Measurements from ENCODE around the gene DIS3. TPM values are rescaled to one million over a fixed set of nuclear protein-coding genes. Genes with fewer than 3 reads are reported as not detected.
"Not testable (repeated sequence)": the region's sequence is repeated elsewhere in the genome, so short reads cannot be mapped to it uniquely, and the experiment has no call there.

The DIS3 gene
- total RNA-seq, 1 experiment from 2014 or later, result 37.6 TPM

- Mint-ChIP-seq H3K27ac (ENCODE audit: unreplicated experiment) (no peak overlapping the region), H3K36me3 (ENCODE audit: insufficient read depth, unreplicated experiment) (peaks cover 12% of the 10 kb centered on the region), H3K4me3 (ENCODE audit: unreplicated experiment) (no peak overlapping the region), H3K27me3 (ENCODE audit: insufficient read depth, unreplicated experiment) (no peaks in the 10 kb centered on the region), H3K4me1 (ENCODE audit: low read depth, unreplicated experiment) (no peaks in the 10 kb centered on the region), H3K9me3 (ENCODE audit: unreplicated experiment) (no peaks in the 10 kb centered on the region)
- ChIA-PET POLR2A (no interaction called here), CTCF (no interaction called here)
- no TSS peak for BruUV-seq (replicated peaks)
- intact Hi-C loops (cut with micrococcal nuclease; ENCODE audit: unreplicated experiment), result no loop called here
- TF ChIP-seq, protein P1, sequence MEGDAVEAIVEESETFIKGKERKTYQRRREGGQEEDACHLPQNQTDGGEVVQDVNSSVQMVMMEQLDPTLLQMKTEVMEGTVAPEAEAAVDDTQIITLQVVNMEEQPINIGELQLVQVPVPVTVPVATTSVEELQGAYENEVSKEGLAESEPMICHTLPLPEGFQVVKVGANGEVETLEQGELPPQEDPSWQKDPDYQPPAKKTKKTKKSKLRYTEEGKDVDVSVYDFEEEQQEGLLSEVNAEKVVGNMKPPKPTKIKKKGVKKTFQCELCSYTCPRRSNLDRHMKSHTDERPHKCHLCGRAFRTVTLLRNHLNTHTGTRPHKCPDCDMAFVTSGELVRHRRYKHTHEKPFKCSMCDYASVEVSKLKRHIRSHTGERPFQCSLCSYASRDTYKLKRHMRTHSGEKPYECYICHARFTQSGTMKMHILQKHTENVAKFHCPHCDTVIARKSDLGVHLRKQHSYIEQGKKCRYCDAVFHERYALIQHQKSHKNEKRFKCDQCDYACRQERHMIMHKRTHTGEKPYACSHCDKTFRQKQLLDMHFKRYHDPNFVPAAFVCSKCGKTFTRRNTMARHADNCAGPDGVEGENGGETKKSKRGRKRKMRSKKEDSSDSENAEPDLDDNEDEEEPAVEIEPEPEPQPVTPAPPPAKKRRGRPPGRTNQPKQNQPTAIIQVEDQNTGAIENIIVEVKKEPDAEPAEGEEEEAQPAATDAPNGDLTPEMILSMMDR (IDR thresholded peaks at IDR 0.05; ENCODE audit: insufficient read depth in 1 of 2, low read depth in 1 of 2, low read length in 1 of 2, severe bottlenecking in 1 of 2, unreplicated experiment in 1 of 2), result no peak
- H3K4me3 ChIP-seq (ENCODE audit: low read depth, low read length), result no peak overlapping the region
- H3K9me3 ChIP-seq, result no peaks in the 10 kb centered on the region
- no peaks in the 10 kb centered on the region for H3K27me3 ChIP-seq (replicated peaks; ENCODE audit: control insufficient read depth, insufficient read depth, low read length)
- H3K4me1 ChIP-seq, result no peaks in the 10 kb centered on the region
- DNase-seq, result no peak
- no peaks in the 10 kb centered on the region for H3K36me3 ChIP-seq (ENCODE audit: control insufficient read depth, insufficient read depth, low read length)
Measured at GRCh38 chr13:72820898-72821279, 39.2 kb upstream of the DIS3 start.

DNA sequence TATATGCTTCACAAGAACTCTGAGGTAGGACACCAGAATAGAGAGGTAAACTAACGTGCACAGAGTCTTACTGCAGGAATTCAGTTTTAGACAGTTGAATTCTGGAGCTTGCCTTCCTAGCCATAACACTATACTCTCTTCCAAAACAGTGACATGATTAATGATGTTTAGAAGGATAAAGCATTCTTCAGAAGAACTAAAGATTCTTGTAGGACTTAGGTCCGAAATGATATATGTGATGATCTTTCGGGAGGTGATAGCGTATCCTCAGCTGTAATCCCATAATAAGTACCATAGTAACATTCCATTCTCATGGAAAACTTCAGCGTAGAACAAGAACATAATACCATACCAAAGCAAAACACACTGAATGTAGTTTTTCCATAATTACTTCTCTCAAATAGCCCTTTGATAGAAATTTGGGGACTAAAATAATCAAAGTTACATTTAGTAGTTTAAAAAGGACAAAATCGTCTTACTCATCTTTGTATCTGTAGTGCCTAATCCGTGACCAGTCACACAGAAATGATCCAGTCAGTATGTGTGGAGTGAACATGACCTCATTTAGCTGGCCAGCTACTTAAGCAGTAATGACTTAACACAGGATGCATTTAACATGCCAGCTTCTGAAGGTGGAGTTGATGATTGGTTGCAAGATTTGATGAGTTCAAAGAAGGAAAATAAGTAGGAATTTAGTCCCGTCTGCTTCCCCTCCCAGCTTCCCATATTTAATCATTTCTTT lies 38.6 kb upstream of the DIS3 start:
- no peak overlapping the region for H3K4me3 Mint-ChIP-seq (ENCODE audit: unreplicated experiment)
- no peaks in the 10 kb centered on the region for H3K4me1 Mint-ChIP-seq (ENCODE audit: low read depth, unreplicated experiment)
- no peaks in the 10 kb centered on the region for H3K27me3 Mint-ChIP-seq (ENCODE audit: insufficient read depth, unreplicated experiment)
- no peak for DNase-seq
- Histone ChIP-seq H3K4me3 (ENCODE audit: low read depth, low read length) (no peak overlapping the region), H3K27me3 (replicated peaks; ENCODE audit: control insufficient read depth, insufficient read depth, low read length) (no peaks in the 10 kb centered on the region), H3K9me3 (no peaks in the 10 kb centered on the region), H3K36me3 (ENCODE audit: control insufficient read depth, insufficient read depth, low read length) (no peaks in the 10 kb centered on the region), H3K4me1 (no peaks in the 10 kb centered on the region)
- intact Hi-C loops (cut with micrococcal nuclease; ENCODE audit: unreplicated experiment), result no loop called here
- TF ChIP-seq, protein P1 (IDR thresholded peaks at IDR 0.05; ENCODE audit: insufficient read depth in 1 of 2, low read depth in 1 of 2, low read length in 1 of 2, severe bottlenecking in 1 of 2, unreplicated experiment in 1 of 2), result no peak
- peaks cover 12% of the 10 kb centered on the region for H3K36me3 Mint-ChIP-seq (ENCODE audit: insufficient read depth, unreplicated experiment)
- ChIA-PET POLR2A (interaction anchor here (0.5 kb wide), 1 partner anchor 51 kb away, joined by 3 read pairs; no protein-coding TSS in a partner anchor), CTCF (no interaction called here)
- BruUV-seq (replicated peaks), result no TSS peak
- no peak overlapping the region for H3K27ac Mint-ChIP-seq (ENCODE audit: unreplicated experiment)
- no peaks in the 10 kb centered on the region for H3K9me3 Mint-ChIP-seq (ENCODE audit: unreplicated experiment)

- TF ChIP-seq, protein P1 (IDR thresholded peaks at IDR 0.05; ENCODE audit: insufficient read depth in 1 of 2, low read depth in 1 of 2, low read length in 1 of 2, severe bottlenecking in 1 of 2, unreplicated experiment in 1 of 2), result peak; percentile 50 to 66
- ChIA-PET POLR2A (interaction anchor here (0.6 to 0.7 kb wide), 2 partner anchors 783 to 1442 kb away, joined by 3 to 6 read pairs; no protein-coding TSS in a partner anchor), CTCF (interaction anchor here (0.6 kb wide), 3 partner anchors 41 to 944 kb away, joined by 3 read pairs; no protein-coding TSS in a partner anchor)
- Mint-ChIP-seq H3K9me3 (ENCODE audit: unreplicated experiment) (no peaks in the 10 kb centered on the region), H3K4me1 (ENCODE audit: low read depth, unreplicated experiment) (peaks cover 7% of the 10 kb centered on the region), H3K27me3 (ENCODE audit: insufficient read depth, unreplicated experiment) (no peaks in the 10 kb centered on the region), H3K4me3 (ENCODE audit: unreplicated experiment) (no peak overlapping the region), H3K27ac (ENCODE audit: unreplicated experiment) (no peak overlapping the region), H3K36me3 (ENCODE audit: insufficient read depth, unreplicated experiment) (peaks cover 11% of the 10 kb centered on the region)
- intact Hi-C loops (cut with micrococcal nuclease; ENCODE audit: unreplicated experiment), result loop anchor here (1.0 kb wide), 1 partner anchor 899 kb away; no protein-coding TSS in a partner anchor
- Histone ChIP-seq H3K27me3 (replicated peaks; ENCODE audit: control insufficient read depth, insufficient read depth, low read length) (no peaks in the 10 kb centered on the region), H3K4me3 (ENCODE audit: low read depth, low read length) (no peak overlapping the region), H3K36me3 (ENCODE audit: control insufficient read depth, insufficient read depth, low read length) (no peaks in the 10 kb centered on the region), H3K9me3 (0 out of 2 replicates have a peak, but pooled peaks cover 3% of the 10 kb centered on the region), H3K4me1 (peaks cover 16% of the 10 kb centered on the region)
- DNase-seq, result no peak
- no TSS peak for BruUV-seq (replicated peaks)
Measured at GRCh38 chr13:72808917-72809500, 27.3 kb upstream of the DIS3 start.

GRCh38 chr13:72806514-72806913 lies 24.8 kb upstream of the DIS3 start:
- H3K4me3 ChIP-seq (ENCODE audit: low read depth, low read length); CTCF ChIA-PET; H3K36me3 ChIP-seq (ENCODE audit: control insufficient read depth, insufficient read depth, low read length); H3K9me3 ChIP-seq; H3K9me3 Mint-ChIP-seq (ENCODE audit: unreplicated experiment); H3K4me3 Mint-ChIP-seq (ENCODE audit: unreplicated experiment); BruUV-seq (replicated peaks); POLR2A ChIA-PET; H3K27me3 Mint-ChIP-seq (ENCODE audit: insufficient read depth, unreplicated experiment); H3K27me3 ChIP-seq (replicated peaks; ENCODE audit: control insufficient read depth, insufficient read depth, low read length); H3K27ac Mint-ChIP-seq (ENCODE audit: unreplicated experiment); intact Hi-C loops (cut with micrococcal nuclease; ENCODE audit: unreplicated experiment); DNase-seq: not testable (repeated sequence)
- Mint-ChIP-seq H3K36me3 (ENCODE audit: insufficient read depth, unreplicated experiment) (peaks cover 11% of the 10 kb centered on the region), H3K4me1 (ENCODE audit: low read depth, unreplicated experiment) (peaks cover 20% of the 10 kb centered on the region)
- peaks cover 24% of the 10 kb centered on the region for H3K4me1 ChIP-seq

All from Caco-2 (cell line).